Pancreas (tissue), 10 donors: ENCODE results near the gene HLF. TPM values are rescaled to one million over a fixed set of nuclear protein-coding genes. Genes with fewer than 3 reads are reported as not detected.

ENCODE experiments used
- ATAC-seq, 4 donors: fragments of 200-7000 bp; cut with Tn5 transposase; one replicate each; pipeline versions ENCODE4 v1.8.0 to v1.9.1; 2020; ENCODE audit warnings: mild to moderate bottlenecking in 4 of 4, moderate library complexity in 4 of 4
- DNase-seq, 6 donors: peaks; one replicate each; pipeline ENCODE4 v3.0.0-alpha.2; 2020
- FAIRE-seq: peaks from 2 replicates; lab custom pipeline; 2012; peaks lifted over from hg19 to GRCh38; lab: Jason Lieb, UNC
- H3K27ac ChIP-seq, 4 donors: fragments of 200-600 bp; sonication (generic); 1 replicate in 3 of 4; 2 replicates in 1 of 4; pipeline versions ENCODE4 v1.5.0 to v1.8.0; 2020
- H3K27me3 ChIP-seq, 4 donors: fragments of 200-600 bp; one replicate each; pipeline ENCODE4 v1.8.0; 2021
- H3K36me3 ChIP-seq, 3 donors: fragments of 200-600 bp; sonication (generic) in 1 of 3; one replicate each; pipeline versions ENCODE4 v1.5.0 to v1.8.0; 2020 to 2021
- H3K4me1 ChIP-seq, 3 donors: fragments of 200-600 bp; one replicate each; pipeline ENCODE4 v1.8.0; 2021
- H3K4me3 ChIP-seq, 4 donors: fragments of 200-600 bp; sonication (generic) in 2 of 4; one replicate each; pipeline versions ENCODE4 v1.5.0 to v1.8.0; 2020 to 2021
- H3K9me3 ChIP-seq, 4 donors: fragments of 200-600 bp; one replicate each; pipeline ENCODE4 v1.8.0; 2021
- CTCF ChIP-seq, 4 donors: fragments of 200-600 bp; sonication (generic) in 3 of 4; IDR thresholded peaks; one replicate each; pipeline versions ENCODE4 v1.5.0 to v1.8.0; 2021; ENCODE audit warnings: antibody characterized with exemption in 4 of 4
- WGBS, 2 donors: extraction: QIAGEN DNeasy Blood & Tissue Kit; methylation state at CpG; one replicate each; pipeline ENCODE4 v1.1.7; 2013; 5-methylcytosine and 5-hydroxymethylcytosine counted together
- intact Hi-C, 3 donors: fragments of 100-400 bp; cut with DNase I; formaldehyde crosslinking; loops; one replicate each; pipeline versions ENCODE4 v1.11.1 to v1.14.2; 2022
- polyA plus RNA-seq, 2 donors: library from polyadenylated mRNA; stranded (reverse); fragments of 200-250 nt; gene quantifications; one replicate each; pipeline ENCODE4 v1.2.3, GENCODE V29; 2013
- total RNA-seq, 6 donors: library from RNA; stranded (reverse); fragmentation: NEBNext Ultra II Directional in 4 of 6; extraction: Animal tissue kit (Norgen Biotek cat#: 25700) in 4 of 6; gene quantifications; one replicate each; pipeline versions ENCODE4 v1.2.1 to v1.2.4, GENCODE V29; 2021 to 2023
- donor health status: healthy with polysubstance abuse.
- donor health status: DM: no; HTN: no; CAD: no; lungs with moderate emphysema.
- donor health status: DM: no; HTN: no; CAD: no.
- donor health status: control.
- donor health status: control.
- donor health status: Bipolar disorder and iron deficiency.
- donor health status: DM: yes; HTN: yes; CAD: no.
- donor health status: DM: no; HTN: no; CAD: no.
- donor health status: DM: no; HTN: no; CAD: no.
- donor health status: DM: yes; HTN: yes; CAD: no.

The HLF gene
- total and polyA plus RNA-seq, 8 donors, result 1.2 to 4.6 (median 2.2) TPM

- no peak for FAIRE-seq
- Histone ChIP-seq H3K9me3 (no peaks in the 10 kb centered on the region), H3K4me1 (no peaks in the 10 kb centered on the region), H3K27ac (no peak overlapping the region), H3K36me3 (no peaks in the 10 kb centered on the region), H3K27me3 (no peaks in the 10 kb centered on the region), H3K4me3 (no peak overlapping the region)
- no peak for TF ChIP-seq CTCF (IDR thresholded peaks at IDR 0.05)
- WGBS, 2 donors, result 96 to 97% methylated on average over 7 of the region's 7 CpGs
- no peak for DNase-seq
- intact Hi-C loops, result no loop called here
- ATAC-seq, result no peak
These were observed 58.9 kb downstream of the HLF start for GRCh38 chr17:55323518-55324295.

GRCh38 chr17:55324296-55324978, 59.7 kb downstream of the HLF start:
- no peaks in the 10 kb centered on the region for H3K36me3 ChIP-seq
- intact Hi-C loops, result no loop called here

GRCh38 chr17:55325406-55325805, 60.6 kb downstream of the HLF start:
- Histone ChIP-seq H3K36me3 (no peaks in the 10 kb centered on the region), H3K9me3 (no peaks in the 10 kb centered on the region), H3K27ac (no peak overlapping the region), H3K4me1 (no peaks in the 10 kb centered on the region), H3K27me3 (no peaks in the 10 kb centered on the region), H3K4me3 (no peak overlapping the region)
- ATAC-seq, result no peak
- no peak for FAIRE-seq
- intact Hi-C loops, result no loop called here
- TF ChIP-seq CTCF (IDR thresholded peaks at IDR 0.05), result no peak
- DNase-seq, result no peak
- WGBS, 2 donors, result 75 to 94% methylated on average over 2 of the region's 2 CpGs

More at GRCh38 chr17:55324296-55324978, 59.7 kb downstream of the HLF start:
- TF ChIP-seq CTCF (IDR thresholded peaks at IDR 0.05), result no peak
- DNase-seq, result no peak
- 83 to 88% methylated on average over 9 of the region's 9 CpGs for WGBS, 2 donors
- no peaks in the 10 kb centered on the region for H3K27me3 ChIP-seq
- H3K4me3 ChIP-seq, result no peak overlapping the region
- H3K4me1 ChIP-seq, result no peaks in the 10 kb centered on the region
- no peak overlapping the region for H3K27ac ChIP-seq
- FAIRE-seq, result no peak
- no peak for ATAC-seq
- H3K9me3 ChIP-seq, result no peaks in the 10 kb centered on the region

- 80 to 91% methylated on average over 7 of the region's 7 CpGs for WGBS, 2 donors
- no peak for TF ChIP-seq CTCF (IDR thresholded peaks at IDR 0.05)
- DNase-seq (no peak), ATAC-seq (no peak), FAIRE-seq (no peak)
- Histone ChIP-seq H3K9me3 (no peaks in the 10 kb centered on the region), H3K27ac (no peak overlapping the region), H3K4me1 (no peaks in the 10 kb centered on the region), H3K4me3 (no peak overlapping the region), H3K27me3 (no peaks in the 10 kb centered on the region), H3K36me3 (no peaks in the 10 kb centered on the region)
- intact Hi-C loops, result no loop called here
These were observed 61.3 kb downstream of the HLF start for GRCh38 chr17:55326030-55326429.
